ENCODE results near the gene STRA6.

STRA6 gene

DNA sequence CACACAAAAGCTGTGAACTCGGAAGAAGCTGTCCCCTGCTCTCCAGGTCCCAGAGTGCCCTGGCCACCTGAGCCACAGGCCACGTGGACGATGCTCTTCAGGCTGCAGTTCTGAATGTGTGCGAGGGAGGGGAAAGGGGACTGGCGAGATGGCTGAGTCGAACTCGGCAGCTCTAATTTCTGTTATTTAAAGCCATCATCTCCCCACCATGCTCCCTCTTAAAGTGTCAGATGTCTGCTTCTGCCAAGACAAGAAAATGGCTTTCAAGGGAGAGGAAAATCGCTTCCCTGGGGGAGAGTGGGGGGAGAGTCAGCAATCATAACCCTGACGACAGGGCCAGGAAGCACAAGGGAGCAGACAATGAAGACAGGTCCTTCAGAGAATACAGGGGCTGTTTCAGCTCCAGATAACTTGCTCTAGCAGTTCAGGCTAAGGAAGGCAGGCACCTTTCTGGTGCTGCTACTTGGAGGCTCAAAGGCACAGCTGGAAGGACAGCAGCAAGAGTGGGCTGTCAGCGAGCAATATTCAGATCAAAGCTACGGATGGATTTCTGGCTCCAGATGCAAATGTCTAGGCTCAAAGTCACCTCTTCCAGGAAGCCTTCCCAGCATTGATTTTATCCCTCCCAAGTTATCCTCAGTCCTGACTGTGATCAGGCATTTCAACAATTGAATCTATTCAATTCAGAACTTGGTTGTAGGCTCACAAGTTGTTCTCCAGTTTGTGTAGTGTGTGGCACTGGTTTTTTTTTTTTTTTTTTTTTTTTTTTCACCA lies 18.1 kb upstream of the STRA6 start:
- TF ChIP-seq, protein P1, sequence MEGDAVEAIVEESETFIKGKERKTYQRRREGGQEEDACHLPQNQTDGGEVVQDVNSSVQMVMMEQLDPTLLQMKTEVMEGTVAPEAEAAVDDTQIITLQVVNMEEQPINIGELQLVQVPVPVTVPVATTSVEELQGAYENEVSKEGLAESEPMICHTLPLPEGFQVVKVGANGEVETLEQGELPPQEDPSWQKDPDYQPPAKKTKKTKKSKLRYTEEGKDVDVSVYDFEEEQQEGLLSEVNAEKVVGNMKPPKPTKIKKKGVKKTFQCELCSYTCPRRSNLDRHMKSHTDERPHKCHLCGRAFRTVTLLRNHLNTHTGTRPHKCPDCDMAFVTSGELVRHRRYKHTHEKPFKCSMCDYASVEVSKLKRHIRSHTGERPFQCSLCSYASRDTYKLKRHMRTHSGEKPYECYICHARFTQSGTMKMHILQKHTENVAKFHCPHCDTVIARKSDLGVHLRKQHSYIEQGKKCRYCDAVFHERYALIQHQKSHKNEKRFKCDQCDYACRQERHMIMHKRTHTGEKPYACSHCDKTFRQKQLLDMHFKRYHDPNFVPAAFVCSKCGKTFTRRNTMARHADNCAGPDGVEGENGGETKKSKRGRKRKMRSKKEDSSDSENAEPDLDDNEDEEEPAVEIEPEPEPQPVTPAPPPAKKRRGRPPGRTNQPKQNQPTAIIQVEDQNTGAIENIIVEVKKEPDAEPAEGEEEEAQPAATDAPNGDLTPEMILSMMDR (IDR thresholded peaks at IDR 0.05; ENCODE audit: control insufficient read depth, extremely low read depth, insufficient read depth) = no peak
- no peak for DNase-seq (ENCODE audit: low read depth)
- H3K4me3 ChIP-seq (ENCODE audit: low read depth, low read length) = no peak overlapping the region

DNA sequence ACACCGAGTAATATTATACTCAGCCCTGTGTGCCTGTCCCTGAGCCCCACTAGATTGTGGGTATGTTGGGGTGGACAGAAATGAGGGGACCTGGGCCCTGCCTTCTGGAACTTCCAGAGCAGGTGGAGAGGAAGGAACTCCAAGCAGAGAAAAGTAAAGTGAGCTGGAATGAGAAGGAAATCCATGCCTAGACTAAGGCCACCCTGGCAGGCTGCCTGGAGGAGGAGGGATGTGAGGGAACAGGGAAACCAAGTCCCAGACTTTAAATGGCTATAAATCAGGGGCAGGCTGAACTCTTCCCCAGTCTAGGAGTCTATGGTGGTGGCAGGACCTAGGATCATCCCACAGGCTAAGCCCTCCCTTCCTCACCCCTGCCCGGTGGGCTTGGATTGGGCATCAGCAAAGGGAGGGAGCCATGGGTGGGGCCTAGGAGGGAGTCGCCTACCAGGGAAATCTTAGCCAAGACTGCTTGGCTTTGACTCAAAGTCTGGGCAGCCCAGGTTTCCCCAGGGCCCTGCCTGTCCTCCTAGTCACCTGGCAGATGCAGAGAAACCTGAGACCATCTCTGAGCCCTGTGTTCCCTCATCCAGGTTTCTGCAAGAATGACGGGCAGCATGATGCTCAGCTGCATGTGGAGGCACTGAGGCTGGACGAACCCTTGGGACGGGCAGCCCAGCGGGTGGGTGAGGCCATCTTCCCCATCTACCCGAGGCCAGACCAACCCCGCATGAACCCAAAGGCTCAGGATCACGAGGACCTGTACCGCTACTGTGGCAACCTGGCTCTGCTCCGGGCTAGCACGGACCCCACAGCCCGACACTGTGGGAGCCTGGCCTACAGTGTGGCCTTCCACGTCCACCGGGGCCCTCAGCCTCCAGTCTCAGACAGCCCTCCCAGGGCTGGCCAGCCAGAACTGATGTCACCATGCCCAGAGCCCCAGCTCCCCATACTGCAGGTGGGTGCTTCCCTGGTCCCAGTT lies 15.6 kb upstream of the STRA6 start:
- TF ChIP-seq, protein P1 (IDR thresholded peaks at IDR 0.05; ENCODE audit: control insufficient read depth, extremely low read depth, insufficient read depth) = no peak
- no peak overlapping the region for H3K4me3 ChIP-seq (ENCODE audit: low read depth, low read length)
- no peak for DNase-seq (ENCODE audit: low read depth)

DNA sequence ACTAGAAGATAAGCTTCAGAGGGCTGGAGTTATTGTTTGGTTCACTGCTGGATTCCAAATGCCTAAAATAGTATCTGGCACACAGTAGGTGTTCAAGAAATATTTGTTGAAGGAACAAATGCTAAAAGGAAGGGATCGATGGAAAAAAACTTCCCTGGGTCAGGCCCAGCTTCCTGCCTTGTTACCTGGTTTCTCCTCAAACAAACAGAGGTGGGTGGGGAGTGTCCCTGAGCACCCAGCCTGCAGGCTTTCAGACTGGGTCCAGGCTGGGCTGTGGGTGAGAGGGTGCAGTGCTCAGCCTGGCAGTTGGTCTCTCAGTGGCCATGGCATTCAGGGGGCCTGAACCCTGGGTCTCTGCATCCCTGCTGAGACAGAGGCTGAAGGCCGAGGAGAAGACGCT lies 14.4 kb upstream of the STRA6 start:
- TF ChIP-seq, protein P1 (IDR thresholded peaks at IDR 0.05; ENCODE audit: control insufficient read depth, extremely low read depth, insufficient read depth) = no peak
- no peak overlapping the region for H3K4me3 ChIP-seq (ENCODE audit: low read depth, low read length)
- DNase-seq (ENCODE audit: low read depth) = no peak

DNA sequence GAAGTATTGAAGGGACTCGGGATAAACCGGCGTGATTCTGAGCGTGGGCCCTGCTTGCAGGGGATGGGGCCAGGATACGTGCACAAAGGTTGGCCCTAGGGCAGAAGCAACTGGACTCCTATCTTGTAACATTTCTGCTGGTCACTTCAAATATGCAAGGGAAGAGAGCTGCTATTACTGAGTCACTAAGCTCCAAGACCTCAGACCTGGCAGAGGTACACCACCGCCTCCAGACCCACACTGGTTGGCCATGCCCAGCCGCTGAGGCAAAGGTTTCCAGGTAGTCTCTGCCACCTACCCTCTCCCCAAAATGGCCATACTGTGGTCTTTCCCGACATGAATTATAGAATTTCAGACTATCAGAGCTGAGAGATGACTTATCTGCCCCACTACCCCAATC lies 13.4 kb upstream of the STRA6 start:
- no peak overlapping the region for H3K4me3 ChIP-seq (ENCODE audit: low read depth, low read length)
- TF ChIP-seq, protein P1 (IDR thresholded peaks at IDR 0.05; ENCODE audit: control insufficient read depth, extremely low read depth, insufficient read depth) = no peak
- DNase-seq (ENCODE audit: low read depth) = no peak

DNA sequence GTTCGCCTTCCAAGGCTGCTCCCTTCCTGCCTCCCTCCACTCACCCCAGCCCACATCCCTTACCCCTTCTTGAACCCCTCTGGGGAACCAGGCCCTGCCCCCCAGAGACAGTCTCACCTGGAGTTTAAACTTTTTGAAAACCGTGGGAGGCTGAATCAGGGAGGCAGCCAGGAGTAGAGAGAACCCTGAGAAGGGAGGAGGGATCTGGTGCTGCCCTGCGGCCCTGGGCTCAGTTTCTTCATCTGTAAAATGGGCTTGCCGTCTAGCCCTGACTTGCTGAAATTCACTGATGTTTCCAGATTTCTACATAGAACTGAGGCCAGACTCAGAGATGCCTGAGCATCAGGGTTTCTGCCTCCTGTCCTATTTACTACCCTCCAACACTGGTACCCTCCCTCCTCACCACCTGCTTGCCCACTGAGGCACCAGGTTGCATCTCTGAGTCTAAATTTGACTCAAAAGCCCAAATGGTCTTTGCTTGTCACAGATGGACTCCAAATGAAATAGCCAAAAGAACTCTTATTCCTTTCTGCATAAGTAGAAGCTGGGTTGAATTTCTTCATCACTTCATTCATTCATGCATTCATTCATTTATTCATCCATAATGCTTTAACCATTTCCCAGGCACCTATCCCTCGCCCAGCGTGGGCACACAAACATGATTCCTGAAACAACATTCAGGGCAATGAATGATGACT lies 11.9 kb upstream of the STRA6 start:
- DNase-seq (ENCODE audit: low read depth) = no peak
- no peak overlapping the region for H3K4me3 ChIP-seq (ENCODE audit: low read depth, low read length)
- TF ChIP-seq, protein P1 (IDR thresholded peaks at IDR 0.05; ENCODE audit: control insufficient read depth, extremely low read depth, insufficient read depth) = no peak

DNA sequence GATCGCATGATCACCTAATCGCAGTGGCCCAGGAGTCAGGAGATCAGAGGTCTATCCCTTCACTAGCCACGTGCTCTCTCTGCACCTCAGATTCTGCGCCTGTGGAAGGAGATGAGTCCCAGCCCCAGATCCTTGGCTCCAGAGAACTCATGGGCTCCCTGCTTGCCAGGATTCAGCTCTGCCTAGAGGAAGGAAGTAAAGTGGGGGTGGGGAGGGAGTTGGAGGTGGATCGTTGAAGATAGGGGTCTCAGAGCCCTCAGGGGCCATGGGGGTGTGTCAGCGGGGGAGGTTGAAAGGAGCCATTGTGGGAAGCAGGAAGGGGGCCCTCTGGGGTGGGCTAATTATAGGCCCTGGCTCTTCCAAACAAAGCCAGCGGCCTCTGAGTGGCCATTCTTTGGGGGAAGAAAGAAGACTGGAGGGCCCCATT lies 11.3 kb upstream of the STRA6 start:
- TF ChIP-seq, protein P1 (IDR thresholded peaks at IDR 0.05; ENCODE audit: control insufficient read depth, extremely low read depth, insufficient read depth) = no peak
- DNase-seq (ENCODE audit: low read depth) = no peak
- H3K4me3 ChIP-seq (ENCODE audit: low read depth, low read length) = no peak overlapping the region

Measured in LNCaP clone FGC (cell line).